HG03439 (cell line): Measurements from ENCODE around the gene NLRP6.
"Not testable (repeated sequence)": the region's sequence is repeated elsewhere in the genome, so short reads cannot be mapped to it uniquely, and the experiment has no call there.

Experiments used
- ATAC-seq: cut with Tn5 transposase; IDR thresholded peaks from one replicate; pipeline ENCODE4 v1.9.1; 2021; ENCODE audit warnings: mild to moderate bottlenecking, moderate library complexity; ENCODE audit not compliant: unreplicated experiment

Gene NLRP6

DNA sequence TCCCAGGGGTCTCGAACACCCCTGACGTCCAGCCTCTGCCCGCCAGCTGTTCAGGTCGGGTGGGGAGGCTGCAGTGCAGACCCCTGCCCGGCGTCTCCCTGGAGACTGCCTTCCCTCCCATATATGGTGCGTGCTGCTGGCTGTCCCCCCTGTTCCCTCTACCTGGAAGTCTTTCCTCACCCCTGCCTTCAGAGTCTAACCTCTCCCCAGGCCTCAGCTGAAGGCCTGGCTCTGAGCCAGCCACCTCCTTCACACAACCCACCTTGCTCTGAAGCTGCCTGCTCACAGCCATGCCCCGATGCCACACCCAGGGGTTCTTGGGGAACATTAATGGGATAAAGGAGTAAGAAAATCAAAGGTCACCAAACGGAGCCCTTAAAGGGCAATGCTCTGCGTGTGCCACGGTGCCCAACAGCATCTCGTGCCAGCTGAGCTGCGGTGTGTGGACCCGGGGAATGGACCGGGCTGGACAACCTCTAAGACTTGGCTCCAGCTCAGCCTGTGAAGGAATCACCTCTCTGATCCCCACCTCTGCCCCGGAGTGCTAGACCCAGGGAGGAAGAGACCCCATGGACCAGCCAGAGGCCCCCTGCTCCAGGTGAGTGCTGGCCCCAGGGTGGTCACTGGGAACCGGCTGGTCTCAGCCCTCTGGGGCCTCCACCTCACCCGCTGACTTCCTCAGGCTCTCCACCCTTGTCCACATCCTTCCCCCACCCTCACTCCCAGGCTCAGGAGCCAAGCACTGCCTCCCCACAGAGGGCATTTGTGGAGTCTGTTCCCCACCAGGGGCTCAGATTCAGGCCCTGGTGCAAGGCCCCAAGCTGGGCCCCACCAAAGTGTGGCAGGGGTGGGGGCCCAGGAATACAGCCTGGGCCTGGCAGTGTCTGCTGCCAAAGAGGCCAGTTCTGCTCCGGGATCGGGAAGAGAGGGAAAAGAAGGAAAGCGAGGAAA is at the start of gene NLRP6:
Gene NLRP6 (plus strand): TSS at position 407 of the 951 bp plus-strand sequence. CDS start 163 bp downstream, at position 570.
- ATAC-seq, result no peak

DNA sequence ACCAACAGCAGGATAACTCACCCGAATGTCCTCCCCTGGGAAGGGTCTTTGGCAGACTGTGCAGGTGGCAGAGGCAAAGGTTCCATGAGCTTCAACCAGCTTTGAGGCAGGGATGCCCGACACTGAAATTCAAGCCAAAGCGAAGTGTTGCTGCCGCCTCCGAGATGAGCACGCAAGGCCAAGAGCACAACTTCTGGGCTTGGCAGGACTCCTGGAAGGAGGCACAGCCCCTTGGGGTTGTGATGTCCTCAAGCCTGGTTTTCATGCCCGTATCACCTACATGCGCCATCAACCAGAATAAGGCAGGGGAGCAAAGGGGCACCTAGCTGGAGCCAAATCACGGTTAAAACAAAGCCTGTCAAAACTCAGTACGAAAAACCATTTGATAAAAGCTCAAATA is 47.8 kb upstream of the NLRP6 start:
- no peak for ATAC-seq

DNA sequence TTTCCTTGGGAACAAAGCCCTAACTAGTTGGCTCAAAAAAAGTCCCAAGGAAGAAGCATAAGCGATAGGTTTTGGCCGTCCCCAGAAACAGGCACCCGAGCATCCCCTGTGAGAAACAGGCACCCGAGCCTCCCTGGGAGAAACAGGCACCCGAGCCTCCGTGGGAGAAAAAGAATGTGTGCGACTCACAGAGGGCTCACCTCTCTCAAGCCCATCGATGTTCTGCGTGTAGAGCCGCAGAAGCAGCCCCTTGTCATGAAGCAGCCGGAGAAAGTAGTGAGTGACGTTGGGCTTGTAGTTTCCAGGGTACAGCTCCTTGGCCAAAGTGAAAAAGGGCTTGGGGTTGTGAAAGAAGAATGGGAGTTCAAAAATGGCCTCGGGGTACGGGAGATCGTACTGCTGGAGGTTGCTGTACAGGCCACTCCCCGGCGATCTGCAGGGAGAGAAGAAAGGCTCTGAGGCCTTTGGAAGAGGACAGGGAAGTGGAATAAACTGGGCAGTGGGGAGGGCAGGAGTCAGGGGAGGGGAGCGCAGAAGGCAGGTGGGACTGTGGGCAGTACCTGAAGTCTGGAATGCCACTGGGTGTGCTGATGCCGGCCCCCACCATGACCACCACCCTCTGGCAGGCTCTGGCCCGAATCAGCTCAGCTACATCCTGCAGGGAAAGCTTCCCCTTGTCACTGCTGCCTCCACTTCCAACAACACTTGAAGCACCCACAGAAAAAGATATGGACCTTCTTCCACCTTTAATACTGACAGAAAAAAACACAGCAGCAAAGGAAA is 45.2 kb upstream of the NLRP6 start:
- ATAC-seq, result no peak

DNA sequence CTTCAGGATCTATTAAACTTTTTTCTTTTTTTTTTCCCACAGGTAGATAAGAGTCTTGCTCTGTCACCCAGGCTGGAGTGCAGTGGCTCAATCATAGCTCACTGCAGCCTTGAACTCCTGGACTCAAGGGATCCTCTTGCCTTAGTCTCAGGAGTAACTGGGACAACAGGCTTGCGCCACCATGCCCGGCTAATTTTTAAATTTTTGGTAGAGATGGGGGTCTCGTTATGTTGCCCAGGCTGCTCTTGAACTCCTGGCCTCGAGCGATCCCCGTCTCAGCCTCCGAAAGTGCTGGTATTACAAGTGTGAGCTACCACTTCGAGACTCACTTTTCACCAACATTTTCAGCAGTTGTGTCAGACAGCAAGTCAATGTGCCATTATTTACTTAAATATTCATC is 43.0 kb upstream of the NLRP6 start:
- ATAC-seq, result no peak

DNA sequence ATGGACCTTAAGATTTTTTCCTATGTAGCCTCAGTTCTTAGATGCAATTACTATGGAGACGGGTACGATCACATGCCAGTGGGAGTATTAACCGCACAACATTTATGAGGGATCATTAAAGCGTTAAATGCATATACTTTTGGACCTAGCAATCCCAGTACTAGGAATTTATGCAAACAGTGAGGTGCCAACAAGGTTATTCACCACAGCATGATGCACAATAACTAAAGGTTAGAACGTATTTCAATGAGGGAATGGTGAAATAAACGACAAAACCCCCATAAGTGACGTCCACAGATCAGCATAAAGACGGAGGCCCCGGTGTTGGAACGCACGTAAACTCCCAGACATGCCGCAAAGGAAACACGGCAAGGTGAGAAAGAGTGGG is 42.6 kb upstream of the NLRP6 start:
- ATAC-seq, result no peak

DNA sequence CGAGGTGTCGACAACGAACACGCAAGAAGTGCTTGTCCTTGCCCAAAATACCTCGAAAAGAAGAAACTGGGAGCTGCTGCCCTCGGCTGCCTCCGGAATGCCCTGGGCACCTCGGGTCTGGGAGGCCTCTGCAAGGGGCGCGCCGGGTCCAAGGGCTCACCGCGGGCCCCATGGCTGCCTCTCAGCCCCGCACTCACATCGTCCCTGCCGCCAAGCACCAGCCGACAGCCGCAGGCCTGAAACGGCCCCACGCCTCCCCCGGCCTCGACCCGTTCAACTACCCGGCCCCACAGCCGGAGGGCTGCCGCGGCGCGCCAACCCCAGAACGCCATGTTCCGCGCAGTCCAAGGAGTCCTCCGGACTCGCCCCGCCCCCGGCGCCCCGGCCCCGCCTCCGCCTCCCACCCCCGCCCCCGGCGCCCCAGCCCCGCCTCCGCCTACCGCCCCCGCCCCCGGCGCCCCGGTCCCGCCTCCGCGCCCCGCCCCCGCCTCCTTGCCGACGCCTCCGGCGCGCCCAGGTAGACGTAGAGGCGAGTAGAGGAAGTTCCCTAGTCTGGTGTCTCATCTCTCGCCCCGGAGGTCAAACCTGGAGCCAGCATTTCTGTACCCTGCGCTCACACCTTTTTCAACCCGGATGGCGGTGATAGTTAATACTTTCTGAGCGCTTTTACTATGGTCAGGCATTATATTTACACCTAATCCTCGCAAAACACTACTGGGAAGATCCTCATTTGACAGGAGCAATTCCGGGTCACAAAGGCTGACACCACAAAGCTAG is 42.0 kb upstream of the NLRP6 start, which contains the start of gene SIRT3:
Gene SIRT3 (minus strand): TSS at position 346 of the 777 bp plus-strand sequence. CDS start 14 bp downstream, at position 332.
- ATAC-seq, result peak; percentile 65

DNA sequence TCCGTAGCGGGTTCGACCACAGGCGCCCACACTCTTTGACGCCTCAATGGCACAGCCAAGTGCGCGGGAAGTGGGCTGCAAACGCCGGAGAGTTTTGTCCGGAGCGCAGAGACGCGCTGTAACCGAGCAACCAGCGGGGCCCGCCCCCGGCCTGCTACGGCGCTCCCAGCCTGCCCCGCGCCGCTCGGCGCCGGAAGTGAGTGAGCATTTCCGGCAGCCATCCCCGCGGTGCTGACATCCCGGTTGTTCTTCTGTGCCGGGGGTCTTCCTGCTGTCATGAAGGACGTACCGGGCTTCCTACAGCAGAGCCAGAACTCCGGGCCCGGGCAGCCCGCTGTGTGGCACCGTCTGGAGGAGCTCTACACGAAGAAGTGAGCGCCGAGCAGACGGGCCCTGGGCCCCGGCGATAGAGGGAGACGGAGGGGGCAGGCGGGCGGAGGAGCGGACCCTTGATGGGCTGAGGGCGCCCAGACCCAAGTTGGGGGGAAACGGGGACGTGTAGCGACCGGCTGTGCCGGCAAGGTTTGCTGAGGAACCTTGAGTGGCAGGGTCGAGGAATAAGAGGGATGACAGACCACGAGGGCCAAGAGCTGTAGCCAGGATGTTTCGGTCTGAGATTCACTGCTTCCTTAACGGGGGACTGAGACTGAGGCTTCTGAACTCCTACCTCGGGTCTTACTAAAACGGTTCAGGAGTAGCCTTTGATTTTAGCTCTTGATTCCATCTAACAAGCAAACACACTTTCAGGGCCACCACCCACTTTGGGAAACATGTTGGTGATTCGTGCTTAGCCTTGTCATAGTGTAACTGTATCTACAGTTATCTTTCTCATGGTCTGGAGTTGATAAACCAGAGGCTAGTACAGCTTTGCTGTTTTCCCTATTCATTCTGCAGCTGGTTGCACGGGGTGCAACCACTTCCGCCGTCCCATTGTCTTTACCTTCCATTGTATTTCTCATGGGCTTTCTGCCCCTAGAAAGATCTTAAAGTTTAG is 41.1 kb upstream of the NLRP6 start, which contains the start of gene PSMD13:
Gene PSMD13 (plus strand): TSS at position 203 of the 994 bp plus-strand sequence. CDS start 74 bp downstream, at position 277.
- peak; percentile 83 for ATAC-seq

DNA sequence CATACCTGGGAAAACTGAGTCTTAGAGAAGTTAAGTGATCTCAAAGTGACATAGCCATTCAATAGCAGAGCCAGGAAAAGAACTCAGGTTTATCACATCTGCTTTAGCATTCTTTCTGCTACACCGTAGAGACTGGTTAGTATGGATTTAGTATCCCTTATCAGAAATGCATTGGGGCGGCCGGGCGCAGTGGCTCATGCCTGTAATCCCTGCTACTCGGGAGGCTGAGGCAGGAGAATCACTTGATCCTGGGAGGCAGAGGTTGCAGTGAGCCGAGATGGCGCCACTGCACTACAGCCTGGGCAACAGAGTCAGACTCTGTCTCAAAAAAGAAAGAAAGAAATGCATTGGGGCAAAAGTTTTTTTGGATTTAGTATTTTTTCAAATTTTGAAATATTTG is 39.9 kb upstream of the NLRP6 start:
- ATAC-seq, result not testable (repeated sequence)

DNA sequence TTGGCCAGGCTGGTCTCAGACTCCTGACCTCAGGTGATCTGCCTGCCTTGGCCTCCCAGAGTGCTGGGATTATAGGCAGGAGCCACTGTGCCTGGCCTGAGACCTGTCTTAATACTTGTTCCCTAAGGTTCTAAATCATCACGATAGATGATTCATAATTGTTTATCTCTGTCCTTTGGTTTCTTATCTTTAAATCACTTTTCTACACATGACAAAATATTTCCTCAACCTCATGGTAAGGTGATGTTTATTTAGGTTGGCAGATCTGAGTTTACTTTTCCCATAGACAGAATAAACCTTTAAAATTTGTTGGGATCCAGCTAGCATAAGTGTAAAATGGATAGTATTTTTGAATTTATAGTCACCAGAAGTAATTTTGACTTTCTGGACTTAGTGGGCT is 37.9 kb upstream of the NLRP6 start:
- no peak for ATAC-seq

DNA sequence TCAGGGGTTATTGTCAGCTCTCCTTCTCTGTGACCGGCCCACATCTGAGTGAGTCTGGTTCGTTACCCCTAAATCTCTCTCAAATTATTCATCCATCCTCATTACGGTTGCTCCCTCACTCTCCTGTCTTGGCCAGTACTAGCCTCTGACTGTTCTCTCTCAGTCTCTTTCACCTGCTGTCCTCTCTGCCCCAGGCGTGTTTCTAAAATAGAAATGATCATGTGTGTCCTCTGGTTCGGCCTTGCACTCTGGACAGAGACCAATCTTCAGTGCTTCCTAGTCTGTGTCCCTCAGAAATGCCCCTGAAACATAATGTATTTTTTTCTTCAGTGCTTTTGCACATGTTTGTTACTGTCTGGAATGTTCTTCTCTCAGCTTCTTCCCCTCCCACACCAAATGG is 36.6 kb upstream of the NLRP6 start:
- no peak for ATAC-seq

DNA sequence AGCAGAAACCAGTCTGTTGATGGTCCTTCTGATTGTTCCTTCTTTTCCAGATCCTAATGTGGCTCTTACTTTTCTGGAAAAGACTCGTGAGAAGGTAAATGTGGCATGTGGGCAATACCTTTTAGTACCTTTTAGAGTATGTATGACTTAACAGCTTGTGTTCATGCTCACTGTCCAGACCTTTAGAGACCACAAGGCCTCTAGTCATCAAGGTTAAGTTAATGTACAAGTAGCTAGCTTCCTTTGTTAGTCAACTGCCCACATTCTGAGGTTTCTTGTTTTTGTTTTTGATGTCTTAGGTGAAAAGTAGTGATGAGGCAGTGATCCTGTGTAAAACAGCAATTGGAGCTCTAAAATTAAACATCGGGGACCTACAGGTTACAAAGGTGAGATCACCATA is 33.8 kb upstream of the NLRP6 start:
- ATAC-seq, result no peak

DNA sequence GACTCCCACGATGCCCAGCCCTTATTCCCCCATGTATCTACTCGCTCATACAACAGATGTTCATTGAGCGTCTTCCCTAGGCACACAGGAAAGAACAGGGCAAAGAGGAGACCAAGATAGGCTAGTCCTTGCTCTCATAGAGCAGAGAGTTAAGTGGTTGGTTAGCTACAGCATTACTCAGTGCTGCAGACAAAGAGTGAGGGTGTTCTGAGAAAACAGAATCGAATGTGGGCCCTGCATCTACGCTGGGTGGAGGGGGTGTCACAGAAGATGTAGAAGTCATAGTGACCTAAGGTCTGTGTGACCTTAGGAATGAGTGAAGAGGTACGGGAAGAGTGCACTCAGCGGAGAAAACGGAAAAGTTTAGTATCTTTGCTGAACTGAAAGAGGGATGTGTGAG is 29.1 kb upstream of the NLRP6 start:
- no peak for ATAC-seq

DNA sequence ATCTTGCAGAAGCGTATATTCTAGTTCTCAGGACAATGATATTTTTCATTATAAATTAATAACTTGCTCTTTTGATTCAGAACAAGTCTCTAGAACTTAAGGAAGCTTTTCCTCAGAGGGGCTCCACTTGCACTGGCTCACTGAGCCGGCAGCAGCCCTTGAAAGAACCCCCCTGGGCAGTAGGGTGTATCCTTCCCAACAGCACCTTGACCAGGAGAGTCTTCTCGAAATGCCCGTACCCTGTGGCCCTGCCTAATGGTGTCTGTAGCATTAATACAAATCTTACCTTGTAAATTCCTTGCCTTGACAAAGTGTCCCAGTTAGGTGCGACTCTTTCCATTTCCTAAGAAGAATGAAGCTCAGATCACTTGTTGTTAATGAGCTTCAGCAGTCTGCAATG is 27.9 kb upstream of the NLRP6 start:
- no peak for ATAC-seq

DNA sequence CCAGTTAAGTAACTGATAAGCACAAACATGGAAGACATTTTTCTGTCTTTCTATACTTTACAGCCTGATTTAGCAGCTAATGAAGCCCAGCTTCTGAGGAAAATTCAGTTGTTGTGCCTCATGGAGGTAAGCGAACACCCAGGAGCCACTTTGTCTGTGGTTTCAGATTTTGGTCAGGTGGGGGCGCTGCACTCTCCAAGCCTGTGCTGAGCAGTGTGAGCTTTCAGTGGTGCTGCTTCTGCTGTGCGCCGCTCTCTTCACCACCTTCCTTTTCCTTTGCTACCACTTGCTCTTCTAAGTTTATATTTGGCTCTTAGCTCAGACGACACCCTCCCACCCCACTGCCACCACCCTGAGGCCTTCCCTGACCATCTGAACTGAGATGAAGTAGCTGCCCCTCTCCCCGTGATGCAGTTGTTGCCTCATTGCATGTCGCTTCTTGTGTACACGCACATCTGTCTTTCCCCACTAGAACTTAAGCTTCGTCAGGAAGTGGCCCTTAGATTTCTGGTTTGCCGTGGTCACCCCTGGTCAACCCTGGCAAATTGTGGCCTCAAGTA is 27.4 kb upstream of the NLRP6 start:
- no peak for ATAC-seq

DNA sequence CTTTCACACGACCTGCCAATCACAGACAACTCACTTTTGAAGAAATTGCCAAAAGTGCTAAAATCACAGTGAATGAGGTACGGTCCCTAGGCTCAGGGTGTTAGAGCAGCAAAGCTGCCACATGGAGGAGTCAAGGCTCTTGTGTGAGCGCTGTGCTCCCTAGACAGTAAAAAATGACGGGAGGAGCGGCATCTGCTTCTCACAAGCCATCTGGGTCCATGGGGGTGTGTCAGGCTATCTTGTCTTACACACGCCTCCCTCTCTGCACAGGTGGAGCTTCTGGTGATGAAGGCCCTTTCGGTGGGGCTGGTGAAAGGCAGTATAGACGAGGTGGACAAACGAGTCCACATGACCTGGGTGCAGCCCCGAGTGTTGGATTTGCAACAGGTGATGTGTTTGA is 26.7 kb upstream of the NLRP6 start:
- ATAC-seq, result no peak

DNA sequence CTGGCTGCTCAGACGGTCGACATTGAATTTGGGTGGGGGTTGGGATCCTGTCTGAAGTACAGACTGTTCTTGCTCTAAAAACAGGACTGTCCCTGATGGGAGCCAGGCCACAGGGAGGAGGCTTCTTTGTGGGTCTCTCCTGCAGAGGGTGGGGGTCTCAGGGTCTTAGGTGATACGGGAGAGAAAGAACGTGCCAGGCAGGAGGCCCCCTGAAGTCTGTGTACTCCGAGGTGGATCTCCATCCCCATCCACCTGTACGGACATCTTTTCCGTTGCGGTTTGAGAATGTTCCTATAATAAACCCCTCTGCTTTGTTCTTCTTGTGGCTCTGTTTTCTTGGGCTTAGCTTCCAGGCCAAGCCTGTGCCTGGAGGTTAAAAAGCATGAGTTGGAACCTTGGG is 25.5 kb upstream of the NLRP6 start:
- no peak for ATAC-seq

DNA sequence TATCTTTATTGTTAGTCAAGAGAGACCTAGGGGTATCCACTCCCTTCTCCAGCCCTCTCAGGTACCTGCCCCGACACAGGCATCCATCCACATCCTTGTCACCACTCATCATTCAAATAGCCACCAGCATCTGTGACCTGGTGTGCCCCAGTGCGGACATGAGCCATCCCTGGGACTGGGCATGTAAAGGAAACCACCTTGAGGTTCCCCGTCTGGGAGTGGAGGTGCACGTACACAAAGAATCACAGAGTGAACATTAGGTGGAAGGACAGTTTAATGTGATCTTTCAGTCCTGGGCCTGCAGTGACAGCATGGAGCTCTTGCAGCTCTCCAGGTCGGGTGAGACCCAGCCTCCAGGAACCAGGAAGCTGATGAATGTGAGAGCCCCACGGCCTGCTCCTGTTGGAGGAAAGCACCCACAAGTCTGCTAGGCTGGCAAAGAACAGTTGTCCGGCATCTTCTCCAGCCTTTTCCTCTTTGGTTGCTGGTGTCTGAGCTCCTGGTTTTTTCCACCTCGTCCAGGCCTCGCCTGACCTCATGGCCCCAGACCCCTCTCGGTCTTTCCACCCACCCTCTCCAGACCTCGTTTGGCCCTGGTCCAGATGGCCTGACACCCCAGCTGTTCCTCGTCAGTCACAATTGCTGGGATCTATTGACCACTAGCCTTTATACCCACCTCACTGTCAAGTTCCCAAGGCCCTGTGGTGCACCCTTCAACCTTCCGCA is 24.9 kb upstream of the NLRP6 start:
- ATAC-seq, result no peak

DNA sequence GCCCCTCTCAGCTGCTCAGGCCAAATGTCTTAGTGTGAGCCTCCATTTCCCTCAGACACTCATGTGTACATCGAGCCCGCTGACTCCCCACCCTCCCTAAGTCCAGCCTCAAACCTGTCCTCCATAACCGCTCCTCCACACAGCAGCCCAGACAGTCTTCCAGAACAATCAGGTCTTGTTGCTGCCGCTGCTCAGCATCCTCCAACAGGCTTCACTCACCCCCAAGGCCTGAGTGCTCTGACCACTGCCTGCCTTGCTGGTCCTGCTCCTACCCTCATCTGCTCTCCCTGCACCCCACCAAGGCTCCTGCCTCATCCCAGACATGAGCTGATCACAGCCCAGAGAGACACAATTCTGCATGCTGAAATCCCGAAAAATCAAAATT is 24.3 kb upstream of the NLRP6 start:
- ATAC-seq, result no peak

DNA sequence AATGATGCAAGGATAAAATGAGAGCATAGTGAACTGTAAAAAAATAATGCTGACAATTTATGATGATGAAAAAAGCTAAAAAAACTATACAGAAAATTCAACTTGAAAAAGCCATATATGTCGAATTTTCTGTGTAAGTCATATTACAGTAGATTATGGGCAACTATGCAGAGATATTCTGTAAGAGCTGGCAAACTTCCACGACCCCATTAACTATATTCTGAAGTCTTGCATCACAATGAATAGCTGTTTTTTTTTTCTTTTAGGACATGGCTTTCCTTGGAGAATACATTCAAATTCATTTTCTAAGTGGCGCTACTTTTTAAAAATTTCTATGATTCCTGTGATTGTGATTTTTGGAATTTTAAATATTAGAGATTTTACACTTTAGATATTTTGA is 23.0 kb upstream of the NLRP6 start:
- no peak for ATAC-seq
